NCI-H2227 treated with DMSO at 0.1 percent for 48 hours (cell line): ENCODE results near the gene LRRC45.

ENCODE experiments used
- DNase-seq: peaks from one replicate; lab custom pipeline; 2025; lab: John Stamatoyannopoulos, UW

LRRC45 gene

DNA sequence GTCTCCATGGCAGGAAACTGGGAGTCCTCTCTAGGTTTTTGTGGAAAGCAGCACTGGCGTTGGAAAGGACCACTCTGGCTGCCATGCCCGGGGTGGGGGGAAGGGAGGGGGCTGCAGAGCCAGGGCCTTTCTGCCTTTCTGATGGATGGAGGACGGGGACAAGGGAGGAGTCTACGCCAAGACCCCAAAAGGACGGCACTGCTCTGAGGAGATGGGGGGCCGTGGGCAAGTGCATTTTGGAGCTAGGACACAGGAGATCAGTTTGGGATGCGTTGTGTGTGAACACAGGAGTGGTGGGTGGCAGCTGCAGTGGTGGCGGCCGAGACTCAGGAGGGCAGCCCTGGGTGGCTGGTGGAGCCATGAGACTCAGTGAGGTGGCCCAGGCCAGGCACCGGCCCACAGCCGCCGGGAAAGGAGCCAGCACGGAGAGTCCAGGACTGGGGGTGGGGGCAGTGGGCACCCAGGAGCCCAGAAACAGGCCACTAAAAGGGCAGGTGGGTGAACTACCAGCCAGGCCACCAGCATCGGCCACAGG is 2.5 kb upstream of the LRRC45 start:
- DNase-seq: no peak

DNA sequence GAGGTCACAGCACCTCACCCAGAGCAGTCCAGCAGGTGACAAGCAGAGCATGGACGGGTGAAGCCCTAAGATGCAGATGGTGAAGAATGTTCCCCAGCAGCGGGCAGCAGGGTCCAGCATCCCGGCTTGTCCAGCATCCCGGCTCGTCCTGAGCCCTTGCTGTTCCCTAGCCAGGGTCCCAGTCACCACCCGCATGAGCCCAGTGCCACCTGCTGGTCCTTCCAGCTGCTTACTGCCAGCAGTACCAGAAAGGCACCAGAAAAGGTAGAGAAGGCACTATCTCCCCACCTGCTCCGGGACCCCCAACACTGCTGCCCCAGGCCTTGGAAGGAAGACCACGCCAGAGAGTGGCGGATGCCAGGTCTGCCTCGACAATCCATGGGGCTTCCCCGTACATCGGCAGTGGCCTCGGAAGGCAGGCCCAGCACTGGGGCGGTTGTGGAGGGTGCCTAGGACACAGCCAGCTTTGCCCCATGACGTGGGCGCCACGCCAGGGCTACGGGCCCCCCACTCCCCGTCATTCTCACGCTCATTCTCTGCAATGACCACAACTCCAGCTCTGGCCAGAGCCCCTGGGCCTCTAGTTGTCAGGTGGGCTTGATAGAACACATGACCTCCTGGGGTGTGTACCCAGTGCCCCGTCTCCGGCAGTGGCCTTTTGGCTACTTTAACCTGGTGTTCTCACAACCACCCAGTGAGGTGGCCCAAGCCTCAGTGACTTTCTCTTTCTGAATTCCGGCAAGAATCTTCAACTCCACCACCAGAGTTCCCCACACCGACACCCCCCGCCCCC is 1.8 kb upstream of the LRRC45 start:
- no peak for DNase-seq

DNA sequence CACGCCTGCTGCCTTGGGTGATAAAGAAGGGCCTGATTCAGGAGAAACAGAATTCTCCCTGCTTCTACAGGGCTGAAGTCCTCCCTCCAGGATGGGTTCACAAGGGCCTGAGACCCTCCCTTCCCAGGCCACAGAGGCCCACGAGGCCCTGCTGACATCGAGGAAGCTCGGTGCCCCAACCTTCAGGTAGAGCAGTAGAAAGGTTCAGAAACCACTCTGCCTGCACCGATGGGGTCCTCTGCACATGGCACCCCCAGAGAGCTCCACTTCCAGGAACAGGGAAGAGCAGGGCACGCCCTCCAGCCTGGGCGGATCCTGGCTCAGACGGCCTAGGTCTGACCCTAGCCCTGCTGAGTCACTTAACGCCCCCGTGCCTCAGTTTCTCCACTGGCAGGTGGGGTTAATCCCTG is 1.2 kb upstream of the LRRC45 start:
- no peak for DNase-seq

DNA sequence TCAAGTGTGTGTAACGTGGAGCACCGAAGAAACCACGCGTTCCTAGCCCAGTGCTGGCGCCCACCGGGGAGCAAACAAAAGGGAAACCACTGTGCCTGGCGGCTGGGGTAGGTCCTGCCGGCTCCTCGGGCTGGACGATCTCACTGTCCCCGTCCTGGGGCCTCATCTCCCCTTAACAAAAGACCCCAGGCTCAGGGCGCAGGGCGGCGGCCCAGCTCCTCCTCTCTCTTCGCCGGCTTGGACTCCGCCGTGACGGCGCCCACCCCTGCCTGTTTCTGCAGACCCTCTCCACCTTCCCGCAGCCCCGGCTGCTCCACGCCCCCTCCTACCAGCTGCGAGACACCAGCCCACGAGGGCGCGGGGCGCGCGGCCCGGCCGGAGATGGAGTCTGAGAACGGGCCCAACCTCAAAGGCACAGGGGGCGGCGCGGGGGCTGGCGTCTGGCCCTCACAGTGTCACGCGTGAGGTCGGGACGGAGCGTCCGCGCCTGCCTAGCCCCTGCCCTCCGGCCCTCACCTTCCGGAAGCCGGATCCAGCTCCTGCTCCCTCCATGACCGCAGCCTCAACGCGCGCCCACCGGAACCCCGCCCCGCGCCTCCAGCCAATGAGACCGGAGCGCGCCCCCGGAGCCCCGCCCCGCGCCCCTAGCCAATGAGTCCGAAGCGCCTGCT is 660 bp upstream of the LRRC45 start, which contains the start of gene CENPX:
Gene CENPX, minus strand, starts transcription at position 569 of the 671 bp plus-strand sequence. Its CDS starts 17 bp downstream, at position 552.
- DNase-seq: no peak

DNA sequence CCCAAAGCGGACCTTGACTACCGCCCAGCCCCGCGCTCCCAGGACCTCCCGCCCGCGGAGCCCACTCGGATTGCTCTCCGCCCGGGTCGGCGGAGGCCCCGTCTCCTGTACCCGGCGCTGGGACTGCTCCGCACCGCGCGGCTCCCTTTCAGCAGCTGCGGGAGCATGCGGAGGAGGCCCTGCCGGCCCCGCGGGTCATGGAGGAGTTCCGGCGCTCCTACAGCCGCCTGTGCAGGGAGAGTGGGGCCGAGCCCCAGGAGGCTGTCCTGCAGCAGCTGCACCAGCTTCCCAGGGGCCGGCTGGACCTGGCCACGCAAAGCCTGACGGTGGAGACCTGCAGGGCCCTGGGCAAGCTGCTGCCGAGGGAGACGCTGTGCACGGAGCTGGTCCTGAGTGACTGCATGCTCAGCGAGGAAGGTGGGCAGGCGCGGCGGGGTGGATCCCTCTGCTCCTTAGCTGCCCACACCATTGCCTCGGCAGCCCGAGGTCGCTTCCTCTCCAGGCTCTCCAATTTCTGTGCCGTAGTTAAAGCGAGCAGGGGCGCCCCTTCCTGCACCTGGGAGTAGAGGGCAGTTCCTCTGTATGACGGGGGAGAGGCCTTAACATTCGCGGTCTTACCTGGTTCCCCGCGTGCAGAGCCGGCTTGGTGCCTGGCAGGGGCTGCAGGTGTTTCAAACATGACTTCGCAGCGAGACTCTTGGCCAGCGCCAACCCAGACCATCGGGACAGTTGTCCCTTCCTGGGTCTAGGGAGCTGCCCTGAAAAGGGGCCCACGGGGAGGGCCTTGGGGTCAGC is 539 bp downstream of the LRRC45 start:
- no peak for DNase-seq

DNA sequence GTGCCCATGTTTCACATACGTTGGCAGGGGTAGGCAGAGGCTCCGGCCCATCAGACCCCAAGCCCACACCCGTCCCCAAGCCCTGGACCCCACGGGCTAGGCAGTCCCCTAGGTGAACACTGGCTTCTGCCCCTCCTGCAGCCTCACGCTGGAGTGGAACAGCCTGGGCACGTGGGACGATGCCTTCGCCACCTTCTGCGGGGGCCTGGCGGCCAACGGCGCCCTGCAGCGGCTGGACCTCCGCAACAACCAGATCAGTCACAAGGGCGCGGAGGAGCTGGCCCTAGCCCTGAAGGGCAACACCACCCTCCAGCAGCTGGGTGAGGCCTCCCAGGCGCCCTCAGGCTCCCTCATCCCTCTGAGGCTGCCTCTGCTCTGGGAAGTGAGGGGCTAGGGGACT is 1.8 kb downstream of the LRRC45 start:
- no peak for DNase-seq

DNA sequence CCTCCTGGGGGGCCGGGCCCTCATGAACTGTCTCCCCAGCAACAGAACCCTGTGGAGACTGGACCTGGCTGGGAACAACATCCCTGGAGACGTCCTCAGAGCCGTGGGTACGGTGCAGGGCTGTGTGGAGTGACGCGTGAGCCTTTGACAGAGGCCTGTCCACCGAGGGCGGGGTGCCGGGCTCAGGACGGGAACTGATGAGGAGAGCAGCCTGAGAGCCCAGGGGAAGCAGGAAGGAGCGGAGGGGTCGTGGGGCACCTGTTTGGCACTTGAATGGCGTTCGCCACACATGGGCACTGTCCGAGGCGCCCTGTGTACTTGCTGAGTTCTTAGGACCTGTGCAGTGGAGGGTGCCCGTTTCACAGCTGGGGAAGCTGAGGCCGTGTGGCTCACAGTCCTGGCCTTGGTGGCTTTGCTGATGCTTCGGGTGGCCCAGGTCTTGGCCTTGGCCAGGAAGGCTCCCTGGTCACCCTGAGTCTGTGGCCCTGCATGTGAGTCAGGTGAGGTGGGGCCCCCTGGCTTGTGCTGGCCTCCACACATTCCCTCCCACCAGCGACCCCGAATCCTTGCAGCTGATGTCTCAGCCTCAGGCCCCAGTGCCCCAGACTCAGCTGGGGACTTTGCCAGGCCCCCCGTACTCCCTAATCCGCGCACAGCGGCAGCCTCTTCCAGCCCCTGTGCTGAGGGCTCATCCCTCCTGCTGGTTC is 2.4 kb downstream of the LRRC45 start:
- no peak for DNase-seq

DNA sequence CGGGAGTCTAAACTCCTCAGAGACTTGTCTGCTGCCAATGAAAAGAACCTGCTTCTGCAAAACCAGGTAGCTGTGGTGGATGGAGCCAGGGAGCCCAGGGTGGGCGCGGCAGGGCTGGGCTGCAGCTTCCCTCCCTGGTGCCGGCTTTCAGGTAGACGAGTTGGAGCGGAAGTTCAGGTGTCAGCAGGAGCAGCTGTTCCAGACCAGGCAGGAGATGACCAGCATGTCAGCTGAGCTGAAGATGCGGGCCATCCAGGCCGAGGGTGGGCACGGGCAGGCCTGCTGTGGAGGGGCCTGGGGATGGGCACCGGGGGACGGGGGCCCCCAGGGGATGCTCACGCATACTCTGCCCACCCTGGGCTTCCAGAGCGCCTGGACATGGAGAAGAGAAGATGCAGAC is 5.1 kb downstream of the LRRC45 start:
- no peak for DNase-seq

DNA sequence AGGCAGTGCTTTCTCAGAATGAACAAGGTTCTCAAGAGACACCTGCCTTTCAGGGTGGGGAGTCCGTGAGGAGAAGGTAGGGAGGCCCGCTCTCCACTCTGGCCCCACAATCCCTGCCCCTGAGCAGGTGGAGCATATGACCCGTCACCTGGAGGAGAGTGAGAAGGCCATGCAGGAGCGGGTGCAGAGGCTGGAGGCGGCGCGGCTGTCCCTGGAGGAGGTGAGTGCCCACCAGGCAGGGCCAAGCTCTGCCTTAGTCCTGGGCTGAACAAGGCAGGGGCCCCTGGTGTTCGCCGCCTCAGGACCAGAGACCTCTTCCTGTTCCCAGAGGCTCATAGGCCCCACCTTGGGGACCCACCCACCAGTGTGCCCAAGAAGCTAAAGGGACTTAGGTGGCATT is 5.9 kb downstream of the LRRC45 start:
- no peak for DNase-seq

DNA sequence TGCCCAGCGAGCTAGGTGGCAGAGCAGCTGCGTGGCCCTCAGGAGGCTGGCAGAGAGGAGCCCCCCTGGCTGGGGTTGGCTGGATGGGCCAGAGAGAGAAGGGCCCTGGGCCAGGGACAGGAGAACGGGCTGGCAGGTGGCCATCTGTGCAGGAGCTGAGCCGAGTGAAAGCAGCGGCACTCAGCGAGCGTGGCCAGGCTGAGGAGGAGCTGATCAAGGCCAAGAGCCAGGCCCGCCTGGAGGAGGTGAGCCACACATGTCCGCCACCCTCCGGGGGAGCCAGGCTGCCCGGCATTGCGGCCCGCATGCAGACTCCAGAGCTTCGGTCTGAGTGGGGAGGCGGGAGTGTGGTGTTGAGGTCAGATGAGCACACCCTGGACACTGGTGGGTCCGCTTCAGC is 6.3 kb downstream of the LRRC45 start:
- DNase-seq: no peak

DNA sequence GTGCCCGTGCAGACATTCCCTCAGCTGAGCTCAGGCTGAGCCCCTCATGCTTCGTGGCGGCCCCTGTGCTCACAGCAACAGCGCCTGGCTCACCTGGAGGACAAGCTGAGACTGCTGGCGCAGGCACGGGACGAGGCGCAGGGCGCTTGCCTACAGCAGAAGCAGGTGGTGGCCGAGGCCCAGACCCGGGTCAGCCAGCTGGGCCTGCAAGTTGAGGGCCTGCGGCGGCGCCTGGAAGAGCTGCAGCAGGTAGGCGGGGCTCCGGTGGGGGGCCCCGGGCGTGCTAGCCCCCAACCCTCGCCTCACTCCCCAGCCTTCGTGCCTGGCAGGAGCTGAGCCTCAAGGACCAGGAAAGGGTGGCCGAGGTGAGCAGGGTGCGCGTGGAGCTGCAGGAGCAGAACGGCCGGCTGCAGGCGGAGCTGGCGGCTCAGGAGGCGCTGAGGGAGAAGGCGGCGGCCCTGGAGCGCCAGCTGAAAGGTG is 6.9 kb downstream of the LRRC45 start:
- DNase-seq: no peak

DNA sequence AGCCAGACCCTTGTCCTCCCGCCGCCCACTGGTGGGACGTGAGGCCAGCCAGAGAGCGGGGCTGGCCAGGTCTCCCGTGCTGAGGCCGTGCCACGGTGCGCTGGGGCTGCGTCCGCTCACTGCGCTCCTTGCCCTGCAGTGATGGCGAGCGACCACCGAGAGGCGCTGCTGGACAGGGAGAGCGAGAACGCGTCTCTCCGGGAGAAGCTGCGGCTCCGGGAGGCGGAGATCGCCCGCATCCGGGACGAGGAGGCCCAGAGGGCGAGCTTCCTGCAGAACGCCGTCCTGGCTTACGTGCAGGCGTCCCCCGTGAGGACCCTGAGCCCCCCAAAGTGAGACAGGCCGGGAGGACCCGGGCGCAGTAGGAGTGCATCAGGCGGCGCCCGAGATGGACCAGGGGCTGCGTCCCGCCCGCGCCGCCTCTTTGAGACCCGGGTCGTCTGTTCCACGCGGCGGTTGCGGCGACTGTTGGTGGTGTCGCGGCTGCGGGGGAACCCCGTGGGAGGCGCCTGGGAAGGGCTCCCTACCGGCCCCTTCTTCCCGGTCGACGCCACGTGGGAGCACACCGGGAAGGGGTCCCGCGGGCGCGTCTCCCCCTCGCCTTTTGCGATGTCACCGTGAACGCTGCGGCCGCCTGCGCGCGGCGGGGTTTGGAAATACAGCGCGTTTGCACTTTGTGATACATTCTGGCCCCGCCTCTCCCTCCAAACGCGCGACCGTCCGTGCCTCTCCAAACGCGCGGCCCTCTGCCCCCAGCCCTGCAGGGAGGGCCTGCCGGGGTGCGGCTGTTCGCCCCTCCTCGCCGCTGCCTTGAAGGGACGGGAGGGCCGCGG is 7.6 kb downstream of the LRRC45 start:
- peak; percentile 75 for DNase-seq

DNA sequence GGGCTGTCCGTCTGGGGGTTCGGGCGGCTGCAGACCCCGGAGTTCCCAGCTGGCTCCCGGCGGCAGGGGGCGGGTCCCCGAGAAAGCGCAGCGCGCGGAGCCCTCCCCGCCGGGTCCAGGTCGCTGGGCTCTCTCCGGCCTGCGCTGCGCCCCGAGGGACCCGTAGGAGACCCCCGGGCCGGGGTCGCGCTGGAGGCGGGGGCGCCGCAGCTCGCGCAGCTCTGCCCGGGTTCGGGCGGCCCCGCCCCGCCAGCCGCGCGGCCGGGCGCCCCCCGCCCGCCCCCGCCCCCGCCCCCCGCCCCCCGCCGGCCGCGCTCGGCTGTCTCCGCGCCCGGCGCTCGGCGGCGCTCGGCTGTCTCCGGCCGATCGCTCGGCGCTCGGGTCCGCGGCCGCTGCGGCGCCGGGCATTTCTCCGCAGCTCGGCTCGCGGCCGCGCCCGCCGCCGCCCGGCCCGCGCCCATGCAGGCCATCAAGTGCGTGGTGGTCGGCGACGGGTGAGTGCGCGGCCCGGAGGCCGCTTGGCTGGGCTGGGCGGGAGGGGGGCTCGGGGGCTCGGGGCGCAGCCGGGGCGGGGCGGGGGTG is 8.3 kb downstream of the LRRC45 start, which contains the start of gene RAC3:
Gene RAC3, plus strand, starts transcription at position 376 of the 582 bp plus-strand sequence. Its CDS starts 84 bp downstream, at position 460.
- peak; percentile 28 for DNase-seq

DNA sequence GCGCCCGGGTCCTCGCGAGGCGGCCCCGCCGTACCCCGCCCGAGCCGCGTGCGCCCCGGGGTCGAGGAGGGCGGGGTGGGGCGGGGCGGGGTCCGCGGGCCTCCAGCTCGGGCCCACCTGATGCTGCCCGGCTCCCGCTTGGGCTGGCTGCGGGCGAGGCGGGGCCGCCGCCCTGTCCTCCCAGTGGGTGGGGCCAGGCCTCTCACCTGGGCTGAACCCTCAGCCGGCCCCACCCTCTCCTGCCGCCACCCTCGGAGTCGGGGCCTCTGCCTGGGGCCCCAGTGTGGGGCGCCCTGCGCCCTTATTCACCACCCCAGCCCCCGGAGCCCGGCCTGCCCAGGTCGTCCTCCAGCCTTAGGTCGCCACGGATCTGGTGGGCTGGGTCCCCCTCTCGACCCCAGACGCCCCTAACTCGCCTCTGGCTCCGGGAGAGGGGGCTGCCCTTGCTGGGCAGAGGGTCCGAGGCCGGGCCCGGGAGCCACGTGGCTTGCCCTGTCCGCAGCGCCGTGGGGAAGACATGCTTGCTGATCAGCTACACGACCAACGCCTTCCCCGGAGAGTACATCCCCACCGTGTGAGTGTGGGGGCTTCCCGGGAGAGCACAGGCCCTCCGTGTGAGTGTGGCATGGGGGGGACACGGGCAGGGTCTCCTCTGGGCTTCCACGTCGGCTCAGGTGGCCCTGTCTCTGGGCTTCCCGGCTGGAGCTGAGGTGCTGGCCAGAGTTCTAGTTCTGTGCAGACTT is 9.0 kb downstream of the LRRC45 start:
- DNase-seq: no peak

DNA sequence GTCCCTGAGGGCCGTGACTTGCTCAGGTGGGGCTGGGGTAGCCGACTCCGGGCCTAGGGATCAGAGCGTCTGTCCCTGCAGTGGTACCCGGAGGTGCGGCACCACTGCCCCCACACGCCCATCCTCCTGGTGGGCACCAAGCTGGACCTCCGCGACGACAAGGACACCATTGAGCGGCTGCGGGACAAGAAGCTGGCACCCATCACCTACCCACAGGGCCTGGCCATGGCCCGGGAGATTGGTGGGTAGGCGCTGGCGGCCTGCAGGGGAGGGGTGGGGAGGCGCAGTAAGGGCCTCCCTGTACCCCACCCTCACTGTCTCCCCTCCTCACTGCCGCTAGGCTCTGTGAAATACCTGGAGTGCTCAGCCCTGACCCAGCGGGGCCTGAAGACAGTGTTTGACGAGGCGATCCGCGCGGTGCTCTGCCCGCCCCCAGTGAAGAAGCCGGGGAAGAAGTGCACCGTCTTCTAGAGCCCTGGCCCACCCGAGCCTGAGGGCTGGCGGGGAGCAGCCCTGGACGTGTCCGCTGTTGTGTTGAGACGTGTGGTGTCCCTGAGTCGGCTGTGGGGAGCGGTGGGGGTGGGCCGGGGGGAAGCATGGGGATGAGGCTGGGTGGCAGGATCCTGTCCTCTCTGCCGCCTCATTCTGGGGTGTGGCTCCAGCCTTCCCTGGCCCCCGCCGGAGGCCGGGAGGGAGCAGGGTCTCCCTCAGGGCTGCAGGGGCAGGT is 10.4 kb downstream of the LRRC45 start:
- no peak for DNase-seq

DNA sequence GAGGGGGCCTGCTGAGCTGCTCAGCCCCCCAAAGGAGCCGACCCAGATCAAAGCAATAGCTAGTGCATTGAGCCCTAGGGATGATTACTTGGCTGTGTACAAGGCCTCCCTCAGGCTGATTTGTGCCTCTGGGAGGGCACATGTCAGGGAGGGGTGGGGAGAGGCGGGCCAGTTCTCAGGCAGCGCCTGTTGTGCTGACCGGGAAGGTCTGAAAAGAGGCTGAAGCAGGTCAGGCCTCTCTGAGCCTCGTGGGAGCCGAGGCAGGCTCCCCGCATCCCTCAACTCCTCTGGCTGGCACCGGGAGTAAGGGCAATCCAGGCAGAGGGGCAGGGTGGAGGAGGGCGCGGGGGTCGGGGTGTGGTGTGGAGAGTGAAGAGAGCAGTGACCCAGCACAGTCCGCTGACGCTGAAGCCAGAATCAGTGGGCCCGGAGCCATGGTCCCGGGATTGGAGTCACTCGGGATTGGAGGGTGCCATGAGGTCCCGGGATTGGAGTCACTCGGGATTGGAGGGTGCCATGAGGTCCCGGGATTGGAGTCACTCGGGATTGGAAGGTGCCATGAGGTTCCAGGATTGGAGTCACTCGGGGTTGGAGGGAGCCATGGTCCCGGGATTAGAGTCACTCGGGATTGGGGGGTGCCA is 11.4 kb downstream of the LRRC45 start:
- DNase-seq: no peak

DNA sequence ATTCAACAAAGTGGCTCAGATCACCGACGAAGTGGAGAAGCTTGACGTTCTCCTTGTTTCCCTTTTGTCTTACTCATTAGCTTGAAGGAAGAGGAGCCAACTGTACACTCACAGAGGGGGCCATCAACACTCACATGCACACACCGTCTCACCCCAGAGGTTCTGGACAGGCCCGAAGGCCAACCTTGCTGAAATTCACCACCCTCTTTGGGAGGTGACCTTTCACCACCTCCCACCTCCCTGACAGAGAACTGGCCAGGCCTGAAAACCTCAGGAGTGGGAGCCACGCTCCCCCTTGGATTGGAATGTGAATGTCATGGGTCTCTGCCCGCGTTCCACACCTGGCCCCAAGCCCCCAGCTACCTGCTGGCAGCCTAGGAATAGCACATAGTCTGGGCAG is 12.4 kb downstream of the LRRC45 start:
- DNase-seq: no peak

DNA sequence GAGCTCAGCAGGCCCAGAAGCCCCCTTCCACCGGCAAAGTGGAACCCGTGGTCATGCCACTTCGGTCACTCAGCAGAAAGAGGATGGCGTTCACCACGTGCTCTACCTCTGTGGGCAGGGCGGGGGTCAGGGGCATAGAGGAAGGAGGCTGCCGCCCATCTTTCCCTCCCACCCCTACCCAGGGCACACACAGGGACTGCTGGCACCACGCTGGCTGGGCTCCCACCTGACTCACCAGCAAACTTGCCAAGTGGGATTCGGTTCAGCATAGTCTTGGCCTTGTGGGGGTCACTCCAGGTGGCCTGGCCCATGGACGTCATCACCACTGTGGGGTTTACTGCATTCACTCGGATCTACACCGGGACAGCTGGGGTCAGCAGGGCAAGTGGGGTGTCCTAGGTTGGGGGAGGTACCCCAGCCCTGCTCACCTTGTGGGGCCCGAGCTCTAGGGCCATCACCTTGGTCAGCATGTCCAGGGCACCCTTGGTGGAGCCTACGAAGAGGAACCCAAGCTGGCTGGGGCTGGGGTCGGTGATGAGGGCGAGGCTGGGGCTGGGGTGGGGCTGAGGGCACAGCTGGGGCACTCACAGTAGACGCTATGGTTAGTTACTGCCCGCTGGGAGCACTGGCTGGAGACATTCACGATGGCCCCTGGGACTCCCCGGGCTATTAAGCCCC is 13.0 kb downstream of the LRRC45 start:
- no peak for DNase-seq
